ENCODE results near the gene CYBC1.

The CYBC1 gene

GRCh38 chr17:82487910-82488309 lies 37.4 kb upstream of the CYBC1 start:
- no peak overlapping the region for H3K4me3 ChIP-seq (ENCODE audit: low read depth, low read length)
- TF ChIP-seq CTCF (IDR thresholded peaks at IDR 0.05; ENCODE audit: low read depth, low read length) = no peak

GRCh38 chr17:82486231-82487094 lies 35.9 kb upstream of the CYBC1 start:
- no peak overlapping the region for H3K4me3 ChIP-seq (ENCODE audit: low read depth, low read length)
- no peak for TF ChIP-seq CTCF (IDR thresholded peaks at IDR 0.05; ENCODE audit: low read depth, low read length)

GRCh38 chr17:82483836-82484235 lies 33.3 kb upstream of the CYBC1 start:
- no peak for TF ChIP-seq CTCF (IDR thresholded peaks at IDR 0.05; ENCODE audit: low read depth, low read length)
- H3K4me3 ChIP-seq (ENCODE audit: low read depth, low read length) = no peak overlapping the region

GRCh38 chr17:82483204-82483660 lies 32.7 kb upstream of the CYBC1 start:
- no peak overlapping the region for H3K4me3 ChIP-seq (ENCODE audit: low read depth, low read length)
- TF ChIP-seq CTCF (IDR thresholded peaks at IDR 0.05; ENCODE audit: low read depth, low read length) = no peak

GRCh38 chr17:82480318-82480717 lies 29.8 kb upstream of the CYBC1 start:
- H3K4me3 ChIP-seq (ENCODE audit: low read depth, low read length) = no peak overlapping the region
- TF ChIP-seq CTCF (IDR thresholded peaks at IDR 0.05; ENCODE audit: low read depth, low read length) = no peak

- no peak for TF ChIP-seq CTCF (IDR thresholded peaks at IDR 0.05; ENCODE audit: low read depth, low read length)
- no peak overlapping the region for H3K4me3 ChIP-seq (ENCODE audit: low read depth, low read length)
These were observed 29.1 kb upstream of the CYBC1 start for GRCh38 chr17:82479602-82480001.

GRCh38 chr17:82477934-82478333 lies 27.4 kb upstream of the CYBC1 start:
- TF ChIP-seq CTCF (IDR thresholded peaks at IDR 0.05; ENCODE audit: low read depth, low read length) = no peak
- no peak overlapping the region for H3K4me3 ChIP-seq (ENCODE audit: low read depth, low read length)

Data from WI38 (cell line).